GM12874 (cell line): ENCODE results near the gene KLC3.

Source experiments
- CTCF ChIP-seq: IDR thresholded peaks from 2 replicates; pipeline ENCODE4 v1.5.1; 2011; ENCODE audit warnings: low read depth, mild to moderate bottlenecking, control low read depth, low read length, moderate library complexity; ENCODE audit not compliant: insufficient read depth

KLC3 gene

GRCh38 chr19:45306040-45306439 lies 34.5 kb upstream of the KLC3 start:
- no peak for TF ChIP-seq CTCF

- no peak for TF ChIP-seq CTCF
These were observed 34.0 kb upstream of the KLC3 start for GRCh38 chr19:45306518-45307027.

- TF ChIP-seq CTCF: no peak
These were observed 33.2 kb upstream of the KLC3 start for GRCh38 chr19:45307361-45307760.

- TF ChIP-seq CTCF: no peak
These were observed 28.9 kb upstream of the KLC3 start for GRCh38 chr19:45311621-45312020.

GRCh38 chr19:45314708-45315245 lies 25.8 kb upstream of the KLC3 start:
- no peak for TF ChIP-seq CTCF

- TF ChIP-seq CTCF: no peak
These were observed 25.2 kb upstream of the KLC3 start for GRCh38 chr19:45315304-45315703.

- no peak for TF ChIP-seq CTCF
These were observed 19.4 kb upstream of the KLC3 start for GRCh38 chr19:45320997-45321775.
